ENCODE results near the gene MIGA2.

Gene MIGA2

DNA sequence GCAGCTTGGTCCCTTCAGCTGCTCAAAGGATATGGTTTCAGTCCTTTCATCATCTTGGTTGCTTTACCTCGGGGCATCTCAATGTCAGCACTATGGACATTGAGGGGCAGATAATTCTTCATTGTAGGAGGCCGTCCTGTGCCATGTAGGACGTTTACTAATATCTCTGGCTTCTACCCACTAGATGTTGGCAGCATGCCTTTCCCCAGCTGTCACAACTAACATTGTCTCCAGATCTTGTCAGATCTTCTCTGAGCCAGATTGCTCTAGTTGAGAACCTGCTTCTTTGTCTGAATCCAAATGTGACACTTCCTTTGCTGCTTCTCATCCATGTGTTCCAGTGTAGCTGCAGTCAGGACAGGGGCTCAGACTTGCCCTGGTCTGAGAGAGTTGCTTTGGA lies 85.1 kb downstream of the MIGA2 start:
- no peak overlapping the region for H3K4me3 ChIP-seq (ENCODE audit: low read depth, low read length)
- CTCF ChIA-PET: interaction anchor here (1.4 to 3.8 kb wide), 3 partner anchors 10 to 21 kb away, joined by 3 to 29 read pairs (median 5); no protein-coding TSS in a partner anchor
- POLR2A ChIA-PET: no interaction called here
- H3K9me3 ChIP-seq (ENCODE audit: control insufficient read depth, insufficient read depth, low read depth, low read length): no peaks in the 10 kb centered on the region
- TF ChIP-seq BCL11A (tag by site-specific recombination; IDR thresholded peaks at IDR 0.05; ENCODE audit: low read depth) (no peak), ZNF785 (tag by site-specific recombination; IDR thresholded peaks at IDR 0.05) (no peak), GFI1B (tag by site-specific recombination; IDR thresholded peaks at IDR 0.05) (no peak), ZNF23 (tag by site-specific recombination; IDR thresholded peaks at IDR 0.05; ENCODE audit: borderline replicate concordance) (no peak)
- TF ChIP-seq, protein P1, sequence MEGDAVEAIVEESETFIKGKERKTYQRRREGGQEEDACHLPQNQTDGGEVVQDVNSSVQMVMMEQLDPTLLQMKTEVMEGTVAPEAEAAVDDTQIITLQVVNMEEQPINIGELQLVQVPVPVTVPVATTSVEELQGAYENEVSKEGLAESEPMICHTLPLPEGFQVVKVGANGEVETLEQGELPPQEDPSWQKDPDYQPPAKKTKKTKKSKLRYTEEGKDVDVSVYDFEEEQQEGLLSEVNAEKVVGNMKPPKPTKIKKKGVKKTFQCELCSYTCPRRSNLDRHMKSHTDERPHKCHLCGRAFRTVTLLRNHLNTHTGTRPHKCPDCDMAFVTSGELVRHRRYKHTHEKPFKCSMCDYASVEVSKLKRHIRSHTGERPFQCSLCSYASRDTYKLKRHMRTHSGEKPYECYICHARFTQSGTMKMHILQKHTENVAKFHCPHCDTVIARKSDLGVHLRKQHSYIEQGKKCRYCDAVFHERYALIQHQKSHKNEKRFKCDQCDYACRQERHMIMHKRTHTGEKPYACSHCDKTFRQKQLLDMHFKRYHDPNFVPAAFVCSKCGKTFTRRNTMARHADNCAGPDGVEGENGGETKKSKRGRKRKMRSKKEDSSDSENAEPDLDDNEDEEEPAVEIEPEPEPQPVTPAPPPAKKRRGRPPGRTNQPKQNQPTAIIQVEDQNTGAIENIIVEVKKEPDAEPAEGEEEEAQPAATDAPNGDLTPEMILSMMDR (tag by site-specific recombination; IDR thresholded peaks at IDR 0.05): no peak
- TF ChIP-seq, protein P2, sequence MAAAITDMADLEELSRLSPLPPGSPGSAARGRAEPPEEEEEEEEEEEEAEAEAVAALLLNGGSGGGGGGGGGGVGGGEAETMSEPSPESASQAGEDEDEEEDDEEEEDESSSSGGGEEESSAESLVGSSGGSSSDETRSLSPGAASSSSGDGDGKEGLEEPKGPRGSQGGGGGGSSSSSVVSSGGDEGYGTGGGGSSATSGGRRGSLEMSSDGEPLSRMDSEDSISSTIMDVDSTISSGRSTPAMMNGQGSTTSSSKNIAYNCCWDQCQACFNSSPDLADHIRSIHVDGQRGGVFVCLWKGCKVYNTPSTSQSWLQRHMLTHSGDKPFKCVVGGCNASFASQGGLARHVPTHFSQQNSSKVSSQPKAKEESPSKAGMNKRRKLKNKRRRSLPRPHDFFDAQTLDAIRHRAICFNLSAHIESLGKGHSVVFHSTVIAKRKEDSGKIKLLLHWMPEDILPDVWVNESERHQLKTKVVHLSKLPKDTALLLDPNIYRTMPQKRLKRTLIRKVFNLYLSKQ (tag by site-specific recombination; IDR thresholded peaks at IDR 0.05; ENCODE audit: borderline replicate concordance): no peak
- no peaks in the 10 kb centered on the region for H3K4me1 ChIP-seq (ENCODE audit: control insufficient read depth, insufficient read depth, low read length)
- H3K27ac ChIP-seq (ENCODE audit: extremely low read depth, low read depth, low read length): no peak overlapping the region
- peaks cover 4 to 47% of the 10 kb centered on the region in 2 experiments; a peak in 2 of 3 replicates for H3K36me3 ChIP-seq (ENCODE audit: control insufficient read depth in 2 of 2, insufficient read depth in 1 of 2, low read length in 2 of 2)
